Measurements from ENCODE around the gene MAPKBP1. TPM values are rescaled to one million over a fixed set of nuclear protein-coding genes. Genes with fewer than 3 reads are reported as not detected.

Gene MAPKBP1
- total RNA-seq, 1 experiment from 2014 or later: 13.7 TPM

GRCh38 chr15:41820791-41821423, 46.6 kb downstream of the MAPKBP1 start:
- Histone ChIP-seq H3K4me2 (ENCODE audit: insufficient read depth, insufficient read length, low read length) (no peak overlapping the region), H2AFZ (ENCODE audit: low read length) (no peak overlapping the region), H2AK5ac (ENCODE audit: insufficient read length, low read length) (no peak overlapping the region), H2BK20ac (ENCODE audit: low read depth, low read length, poor library complexity, severe bottlenecking) (no peak overlapping the region), H3K9me3 (ENCODE audit: control insufficient read depth, low read depth, low read length) (no peaks in the 10 kb centered on the region), H4K5ac (ENCODE audit: insufficient read length, low read depth, low read length) (no peak overlapping the region), H3K79me2 (ENCODE audit: insufficient read depth, low read length) (no peaks in the 10 kb centered on the region), H3T11ph (ENCODE audit: low read length) (no peak overlapping the region), H3K79me1 (ENCODE audit: insufficient read depth, low read depth, low read length, poor library complexity, severe bottlenecking) (no peaks in the 10 kb centered on the region), H3K27ac (ENCODE audit: insufficient read length, low read depth, low read length) (no peak overlapping the region), H2BK15ac (ENCODE audit: low read depth, low read length) (no peak overlapping the region), H4K8ac (replicated peaks; ENCODE audit: insufficient read length, low read depth, low read length) (no peak overlapping the region), H3K18ac (ENCODE audit: insufficient read length, low read depth, low read length) (no peak overlapping the region), H2BK12ac (ENCODE audit: insufficient read length, low read depth, low read length) (no peak overlapping the region), H4K91ac (ENCODE audit: insufficient read length, low read depth, low read length) (no peak overlapping the region), H4K20me1 (ENCODE audit: control insufficient read depth, insufficient read depth, insufficient read length) (no peaks in the 10 kb centered on the region), H3K4me1 (ENCODE audit: insufficient read depth, low read length) (no peaks in the 10 kb centered on the region), H3K4ac (ENCODE audit: low read depth, low read length) (no peak overlapping the region), H3K27me3 (ENCODE audit: insufficient read depth, low read length) (no peaks in the 10 kb centered on the region), H3K14ac (ENCODE audit: insufficient read depth, low read length) (no peak overlapping the region; the same call in 1 of the 2 replicates), H3K23ac (ENCODE audit: insufficient read length, low read depth, low read length) (no peak overlapping the region), H2BK120ac (ENCODE audit: low read depth, low read length, poor library complexity, severe bottlenecking) (no peak overlapping the region), H2BK5ac (ENCODE audit: insufficient read length, low read length) (no peak overlapping the region), H3K9ac (ENCODE audit: extremely low read depth, insufficient read length, low read length) (no peak overlapping the region), H3K23me2 (ENCODE audit: insufficient read length, low read depth, low read length, poor library complexity, severe bottlenecking) (no peaks in the 10 kb centered on the region), H3K56ac (ENCODE audit: insufficient read length, low read depth, low read length) (no peak overlapping the region)
- Mint-ChIP-seq H3K9me3 (no peaks in the 10 kb centered on the region), H3K4me1 (peaks cover 2 to 5% of the 10 kb centered on the region in 2 experiments; a peak in 3 of 4 replicates), H3K27ac (no peak overlapping the region), H3K36me3 (ENCODE audit: insufficient read depth in 1 of 3, low read depth in 3 of 3) (peaks cover 3 to 17% (median 5%) of the 10 kb centered on the region in 3 experiments; a peak in 5 of 7 replicates), H3K27me3 (ENCODE audit: low read depth) (no peaks in the 10 kb centered on the region), H3K4me3 (no peak overlapping the region)
- TF ChIP-seq CTCF (conservative IDR thresholded peaks at IDR 0.05): no peak
- WGBS (ENCODE audit: extremely low coverage, insufficient read length, low lambda C conversion rate): no CpG with 5 or more reads among the region's 6 CpGs
- no peak for DNase-seq
